Astrocyte (in vitro differentiated cells and primary cell): ENCODE measurements around the gene RAB31. TPM values are rescaled to one million over a fixed set of nuclear protein-coding genes. Genes with fewer than 3 reads are reported as not detected.

Experiments
- DNase-seq: peaks from one replicate; pipeline ENCODE4 v3.0.0-alpha.2; 2010; ENCODE audit warnings: low read depth
- FAIRE-seq: peaks from 2 replicates; lab custom pipeline; 2011; peaks lifted over from hg19 to GRCh38; lab: Jason Lieb, UNC
- H2AFZ ChIP-seq: 2 replicates; pipeline ENCODE4 v1.6.0; 2012; ENCODE audit warnings: low read depth, low read length, inconsistent platforms
- H3K27ac ChIP-seq: 2 replicates; pipeline ENCODE4 v1.5.1; 2011; ENCODE audit warnings: low read depth, low read length, inconsistent platforms
- H3K27me3 ChIP-seq: 2 replicates; pipeline ENCODE4 v1.6.0; 2011; ENCODE audit warnings: low read length, inconsistent platforms; ENCODE audit not compliant: insufficient read depth
- H3K36me3 ChIP-seq: 2 replicates; pipeline ENCODE4 v1.5.1; 2011; ENCODE audit warnings: low read length, inconsistent platforms; ENCODE audit not compliant: insufficient read depth
- H3K4me1 ChIP-seq: 2 replicates; pipeline ENCODE4 v1.5.1; 2011; ENCODE audit warnings: low read length, inconsistent platforms; ENCODE audit not compliant: insufficient read depth
- H3K4me2 ChIP-seq: 2 replicates; pipeline ENCODE4 v1.6.0; 2012; ENCODE audit warnings: low read length, inconsistent platforms
- H3K4me3 ChIP-seq: 2 replicates; pipeline ENCODE4 v1.5.1; 2011; ENCODE audit warnings: low read depth, mild to moderate bottlenecking, low read length, inconsistent platforms; ENCODE audit not compliant: insufficient read depth
- H3K79me2 ChIP-seq: 2 replicates; pipeline ENCODE4 v1.6.0; 2012; ENCODE audit warnings: mild to moderate bottlenecking, low read length, inconsistent platforms; ENCODE audit not compliant: insufficient read depth
- H3K9ac ChIP-seq: 2 replicates; pipeline ENCODE4 v1.6.0; 2012; ENCODE audit warnings: mild to moderate bottlenecking, low read length, inconsistent platforms
- H3K9me3 ChIP-seq: 2 replicates; pipeline ENCODE4 v1.5.1; 2012; ENCODE audit warnings: low read depth, mild to moderate bottlenecking, low read length, inconsistent platforms; ENCODE audit not compliant: insufficient read depth
- H4K20me1 ChIP-seq: 2 replicates; pipeline ENCODE4 v1.6.0; 2012; ENCODE audit warnings: low read length, inconsistent platforms; ENCODE audit not compliant: insufficient read depth
- H3K27ac Mint-ChIP-seq: one replicate; pipeline ENCODE4 v1.8.0; 2021; ENCODE audit warnings: mild to moderate bottlenecking, mixed read lengths; ENCODE audit not compliant: unreplicated experiment
- H3K27me3 Mint-ChIP-seq: one replicate; pipeline ENCODE4 v1.8.0; 2021; ENCODE audit warnings: low read depth, mixed read lengths; ENCODE audit not compliant: unreplicated experiment
- H3K36me3 Mint-ChIP-seq: one replicate; pipeline ENCODE4 v1.8.0; 2021; ENCODE audit warnings: low read depth, mixed read lengths; ENCODE audit not compliant: unreplicated experiment
- H3K4me1 Mint-ChIP-seq: one replicate; pipeline ENCODE4 v1.8.0; 2021; ENCODE audit warnings: low read depth, mixed read lengths; ENCODE audit not compliant: unreplicated experiment
- H3K4me3 Mint-ChIP-seq: one replicate; pipeline ENCODE4 v1.8.0; 2021; ENCODE audit warnings: mild to moderate bottlenecking, moderate library complexity, mixed read lengths; ENCODE audit not compliant: unreplicated experiment
- H3K9me3 Mint-ChIP-seq: one replicate; pipeline ENCODE4 v1.8.0; 2021; ENCODE audit warnings: mild to moderate bottlenecking, mixed read lengths; ENCODE audit not compliant: unreplicated experiment
- EZH2 ChIP-seq: IDR thresholded peaks from 2 replicates; pipeline ENCODE4 v1.6.1; 2012; ENCODE audit warnings: mild to moderate bottlenecking, low read length, inconsistent platforms; ENCODE audit not compliant: insufficient read depth
- total RNA-seq: library from RNA; stranded (reverse); gene quantifications from 2 replicates; pipeline ENCODE4 v1.2.1, GENCODE V29; 2021
- TF ChIP-seq, protein P1 (sequence below): IDR thresholded peaks from 2 replicates; pipeline ENCODE4 v1.5.1; 2011; ENCODE audit warnings: low read depth, mild to moderate bottlenecking, inconsistent platforms, low read length, moderate library complexity; ENCODE audit not compliant: insufficient read depth

The RAB31 gene
- total RNA-seq, 1 donor from 2014 or later: 100 TPM

DNA sequence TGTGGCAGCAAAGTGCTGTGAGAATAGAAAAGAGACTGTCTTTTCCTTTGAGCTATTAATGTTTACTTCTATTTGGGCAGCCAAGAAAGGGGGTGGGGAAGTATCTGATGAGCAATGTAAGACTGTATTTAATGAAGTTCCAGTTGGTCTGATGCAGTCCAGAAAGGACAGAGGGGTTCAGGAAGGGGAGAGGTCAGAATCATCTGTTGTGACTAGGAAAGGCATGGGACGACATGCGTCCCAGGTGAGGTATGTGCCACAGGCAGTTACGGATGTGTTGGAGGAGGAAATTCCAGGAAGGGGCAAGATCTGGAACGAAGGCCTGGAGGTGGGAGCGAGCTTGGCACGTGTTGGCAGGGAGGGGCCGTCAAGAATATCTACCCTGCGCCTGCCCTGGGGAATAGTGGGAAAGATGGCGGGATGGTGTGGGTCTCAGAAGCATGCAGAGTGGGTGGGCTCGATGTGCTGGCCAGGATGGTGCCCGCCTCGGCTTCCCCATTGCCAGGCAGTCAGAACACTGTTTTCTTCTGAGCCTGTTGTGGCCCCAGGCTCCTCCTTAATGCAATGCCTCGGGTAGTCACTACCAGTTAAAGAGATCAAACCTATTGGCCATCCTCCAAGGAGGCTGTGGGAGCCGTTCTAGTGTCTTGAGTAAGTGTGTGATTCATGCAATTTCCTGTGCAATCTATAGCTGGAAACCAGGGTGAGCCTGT is 119.8 kb downstream of the RAB31 start:
- peak; percentile 49 for FAIRE-seq
- no peak overlapping the region for H3K4me3 ChIP-seq

DNA sequence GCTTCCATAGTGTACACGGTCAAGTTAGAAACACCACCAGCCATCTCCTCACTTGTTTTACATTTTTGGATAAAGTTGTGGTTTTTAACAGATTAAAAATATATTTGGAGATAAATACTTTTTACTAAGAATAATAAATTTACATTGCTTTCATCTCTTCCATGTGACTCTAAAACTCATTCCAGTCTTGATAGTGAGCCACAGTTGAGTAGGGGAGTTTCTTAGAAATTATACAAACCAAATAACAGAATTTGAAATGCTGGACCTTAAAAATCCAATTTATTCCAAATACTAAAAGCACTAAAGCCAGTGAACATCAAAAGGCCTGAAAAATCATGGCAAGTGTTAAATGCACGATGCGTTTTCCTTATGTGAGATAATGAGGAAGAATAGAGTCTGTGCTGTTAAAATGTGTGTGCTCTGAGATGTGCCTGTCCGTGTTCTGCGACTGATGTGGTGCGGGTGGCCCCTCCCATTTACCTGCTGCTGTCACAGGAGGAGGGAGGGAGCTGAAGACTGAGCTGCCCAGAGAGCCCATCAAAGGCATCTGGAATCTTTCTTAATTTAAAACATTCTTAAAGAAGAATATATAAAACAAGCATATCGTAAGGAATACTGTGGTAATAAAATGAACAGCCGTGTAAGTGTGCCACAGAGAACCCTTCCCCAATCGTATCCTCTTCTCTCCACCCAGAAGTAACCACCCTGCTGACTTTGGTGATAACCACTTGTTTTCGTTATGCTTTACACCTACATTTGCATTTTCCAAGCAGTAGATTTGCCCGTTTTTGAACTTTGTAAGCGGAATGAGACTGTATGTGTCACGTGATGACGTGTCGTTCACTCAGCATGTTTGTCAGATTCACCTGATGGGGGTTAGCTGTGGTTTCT is 120.7 kb downstream of the RAB31 start:
- no peak for DNase-seq
- Histone ChIP-seq H3K4me2 (peak overlapping the region; percentile 79), H4K20me1 (peaks cover 4% of the 10 kb centered on the region), H3K9me3 (no peaks in the 10 kb centered on the region), H3K79me2 (peaks cover 19% of the 10 kb centered on the region), H3K9ac (no peak overlapping the region), H3K27ac (peak overlapping the region; percentile 82), H2AFZ (no peak overlapping the region), H3K4me3 (no peak overlapping the region), H3K27me3 (no peaks in the 10 kb centered on the region), H3K4me1 (peaks cover 44% of the 10 kb centered on the region), H3K36me3 (no peaks in the 10 kb centered on the region)
- Mint-ChIP-seq H3K4me3 (no peak overlapping the region), H3K27me3 (no peaks in the 10 kb centered on the region), H3K4me1 (peaks cover 25% of the 10 kb centered on the region), H3K9me3 (peaks cover 5% of the 10 kb centered on the region), H3K27ac (peak overlapping the region; percentile 74), H3K36me3 (peaks cover 16% of the 10 kb centered on the region)
- TF ChIP-seq EZH2: no peak
- TF ChIP-seq, protein P1, sequence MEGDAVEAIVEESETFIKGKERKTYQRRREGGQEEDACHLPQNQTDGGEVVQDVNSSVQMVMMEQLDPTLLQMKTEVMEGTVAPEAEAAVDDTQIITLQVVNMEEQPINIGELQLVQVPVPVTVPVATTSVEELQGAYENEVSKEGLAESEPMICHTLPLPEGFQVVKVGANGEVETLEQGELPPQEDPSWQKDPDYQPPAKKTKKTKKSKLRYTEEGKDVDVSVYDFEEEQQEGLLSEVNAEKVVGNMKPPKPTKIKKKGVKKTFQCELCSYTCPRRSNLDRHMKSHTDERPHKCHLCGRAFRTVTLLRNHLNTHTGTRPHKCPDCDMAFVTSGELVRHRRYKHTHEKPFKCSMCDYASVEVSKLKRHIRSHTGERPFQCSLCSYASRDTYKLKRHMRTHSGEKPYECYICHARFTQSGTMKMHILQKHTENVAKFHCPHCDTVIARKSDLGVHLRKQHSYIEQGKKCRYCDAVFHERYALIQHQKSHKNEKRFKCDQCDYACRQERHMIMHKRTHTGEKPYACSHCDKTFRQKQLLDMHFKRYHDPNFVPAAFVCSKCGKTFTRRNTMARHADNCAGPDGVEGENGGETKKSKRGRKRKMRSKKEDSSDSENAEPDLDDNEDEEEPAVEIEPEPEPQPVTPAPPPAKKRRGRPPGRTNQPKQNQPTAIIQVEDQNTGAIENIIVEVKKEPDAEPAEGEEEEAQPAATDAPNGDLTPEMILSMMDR: no peak
- FAIRE-seq: no peak

More for the DNA sequence above, 119.8 kb downstream of the RAB31 start:
- peaks cover 47% of the 10 kb centered on the region for H3K4me1 ChIP-seq
- no peak overlapping the region for H3K4me3 Mint-ChIP-seq
- H3K9me3 ChIP-seq: no peaks in the 10 kb centered on the region
- H2AFZ ChIP-seq: no peak overlapping the region
- peaks cover 19% of the 10 kb centered on the region for H3K79me2 ChIP-seq
- H3K27ac Mint-ChIP-seq: peak overlapping the region; percentile 74
- no peaks in the 10 kb centered on the region for H3K27me3 Mint-ChIP-seq
- no peaks in the 10 kb centered on the region for H3K27me3 ChIP-seq
- H4K20me1 ChIP-seq: peaks cover 4% of the 10 kb centered on the region
- H3K4me1 Mint-ChIP-seq: peaks cover 25% of the 10 kb centered on the region
- peak overlapping the region; percentile 82 for H3K27ac ChIP-seq
- no peaks in the 10 kb centered on the region for H3K36me3 ChIP-seq
- H3K9me3 Mint-ChIP-seq: peaks cover 3% of the 10 kb centered on the region
- H3K9ac ChIP-seq: peak overlapping the region; percentile 67
- peak overlapping the region; percentile 79 for H3K4me2 ChIP-seq
- peak; percentile 98 for DNase-seq
- H3K36me3 Mint-ChIP-seq: peaks cover 16% of the 10 kb centered on the region
- TF ChIP-seq EZH2: no peak
- TF ChIP-seq, protein P1: no peak
